PFSK-1 (cell line): ENCODE results near the gene LPCAT3.

Source experiments
- FOXP2 ChIP-seq: optimal IDR thresholded peaks from 2 replicates; pipeline ENCODE3; 2011; ENCODE audit warnings: borderline replicate concordance, control low read depth, inconsistent platforms; ENCODE audit not compliant: insufficient read depth; ENCODE audit errors: extremely low read length, extremely low read depth
- POLR2AphosphoS5 ChIP-seq: IDR thresholded peaks from 2 replicates; pipeline ENCODE4 v1.6.1; 2012; ENCODE audit warnings: low read depth, mild to moderate bottlenecking, control low read depth, low read length, moderate library complexity
- REST ChIP-seq, 2 experiments: IDR thresholded peaks; 2 replicates each; pipeline versions ENCODE4 v1.6.1 to v1.8.0; 2011 to 2012; ENCODE audit warnings: low read depth in 2 of 2, low read length in 2 of 2, control low read depth in 1 of 2, inconsistent platforms in 1 of 2, mild to moderate bottlenecking in 1 of 2, moderate library complexity in 1 of 2; ENCODE audit not compliant: insufficient read depth in 1 of 2
- SIN3A ChIP-seq: IDR thresholded peaks from 2 replicates; pipeline ENCODE4 v1.6.1; 2012; ENCODE audit warnings: mild to moderate bottlenecking, low read length, moderate library complexity, borderline replicate concordance; ENCODE audit not compliant: insufficient read depth
- TAF1 ChIP-seq: IDR thresholded peaks from 2 replicates; pipeline ENCODE4 v1.6.1; 2012; ENCODE audit warnings: low read length, control low read depth, borderline replicate concordance; ENCODE audit not compliant: insufficient read depth

- no peak for TF ChIP-seq REST (IDR thresholded peaks at IDR 0.05; ENCODE audit: insufficient read depth in 1 of 2, low read depth in 2 of 2, low read length in 2 of 2)
- no peak for TF ChIP-seq POLR2AphosphoS5
- TF ChIP-seq SIN3A, result no peak
- no peak for TF ChIP-seq FOXP2
- no peak for TF ChIP-seq TAF1
Measured at GRCh38 chr12:7067096-7067495, 48.8 kb upstream of the LPCAT3 start.
